ENCODE results near the gene ST6GALNAC1. TPM values are rescaled to one million over a fixed set of nuclear protein-coding genes. Genes with fewer than 3 reads are reported as not detected.

The ST6GALNAC1 gene
- total and polyA plus RNA-seq, 2 of the 13 experiments (the other 11 are each of a cell fraction or from before 2014, with no cell fraction given), result not detected

- TF ChIP-seq ZNF24 (IDR thresholded peaks at IDR 0.05) (no peak), GABPB1 (CRISPR knock-in tag; IDR thresholded peaks at IDR 0.05) (no peak), MLLT10 (CRISPR knock-in tag; IDR thresholded peaks at IDR 0.05) (no peak), ZNF598 (CRISPR knock-in tag; IDR thresholded peaks at IDR 0.05; ENCODE audit: borderline replicate concordance) (no peak), ZNF33A (CRISPR knock-in tag; IDR thresholded peaks at IDR 0.05; ENCODE audit: borderline replicate concordance) (no peak), HDAC2 (CRISPR knock-in tag; IDR thresholded peaks at IDR 0.05) (no peak), ZFX (CRISPR knock-in tag; IDR thresholded peaks at IDR 0.05; ENCODE audit: low read depth) (no peak; the same call in 1 of the 2 replicates), JARID2 (CRISPR knock-in tag; IDR thresholded peaks at IDR 0.05; ENCODE audit: insufficient replicate concordance) (peak; percentile 73), SOX13 (IDR thresholded peaks at IDR 0.05) (no peak; the same call in 1 of the 2 replicates), SOX13 (CRISPR knock-in tag; conservative IDR thresholded peaks at IDR 0.05 in 1 of 2, IDR thresholded peaks at IDR 0.05 in 1 of 2) (peak in 1 of 2 experiments; percentile 93; a peak in 2 of 4 replicates), FOXP1 (IDR thresholded peaks at IDR 0.05) (no peak), FOXP1 (CRISPR knock-in tag; IDR thresholded peaks at IDR 0.05) (peak; percentile 35; the same call in 1 of the 2 replicates), ZNF318 (CRISPR knock-in tag; IDR thresholded peaks at IDR 0.05) (no peak), AHR (CRISPR knock-in tag; IDR thresholded peaks at IDR 0.05) (no peak), ZNF333 (CRISPR knock-in tag; IDR thresholded peaks at IDR 0.05; ENCODE audit: borderline replicate concordance) (no peak; the same call in 1 of the 2 replicates), MTF1 (CRISPR knock-in tag; IDR thresholded peaks at IDR 0.05) (no peak), ZFP36L1 (CRISPR knock-in tag; IDR thresholded peaks at IDR 0.05) (no peak), ATF7-NPFF (CRISPR knock-in tag; IDR thresholded peaks at IDR 0.05; ENCODE audit: low read depth) (no peak)
- TF ChIP-seq, protein P1, sequence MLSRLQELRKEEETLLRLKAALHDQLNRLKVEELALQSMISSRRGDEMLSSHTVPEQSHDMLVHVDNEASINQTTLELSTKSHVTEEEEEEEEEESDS (CRISPR knock-in tag; IDR thresholded peaks at IDR 0.05; ENCODE audit: borderline replicate concordance), result no peak
- TF ChIP-seq, protein P2, sequence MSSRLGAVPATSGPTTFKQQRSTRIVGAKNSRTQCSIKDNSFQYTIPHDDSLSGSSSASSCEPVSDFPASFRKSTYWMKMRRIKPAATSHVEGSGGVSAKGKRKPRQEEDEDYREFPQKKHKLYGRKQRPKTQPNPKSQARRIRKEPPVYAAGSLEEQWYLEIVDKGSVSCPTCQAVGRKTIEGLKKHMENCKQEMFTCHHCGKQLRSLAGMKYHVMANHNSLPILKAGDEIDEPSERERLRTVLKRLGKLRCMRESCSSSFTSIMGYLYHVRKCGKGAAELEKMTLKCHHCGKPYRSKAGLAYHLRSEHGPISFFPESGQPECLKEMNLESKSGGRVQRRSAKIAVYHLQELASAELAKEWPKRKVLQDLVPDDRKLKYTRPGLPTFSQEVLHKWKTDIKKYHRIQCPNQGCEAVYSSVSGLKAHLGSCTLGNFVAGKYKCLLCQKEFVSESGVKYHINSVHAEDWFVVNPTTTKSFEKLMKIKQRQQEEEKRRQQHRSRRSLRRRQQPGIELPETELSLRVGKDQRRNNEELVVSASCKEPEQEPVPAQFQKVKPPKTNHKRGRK (CRISPR knock-in tag; IDR thresholded peaks at IDR 0.05), result no peak
Measured at GRCh38 chr17:76672270-76672851, 28.8 kb upstream of the ST6GALNAC1 start (continued).

Data from HepG2 (cell line).